GM12875 (cell line): ENCODE data around the gene PPDPF.

Source experiments
- H3K4me3 ChIP-seq: one replicate; pipeline ENCODE4 v1.5.1; 2011; ENCODE audit warnings: low read depth, low read length, control low read depth
- CTCF ChIP-seq: IDR thresholded peaks from 2 replicates; pipeline ENCODE4 v1.5.1; 2011; ENCODE audit warnings: low read depth, mild to moderate bottlenecking, control low read depth, inconsistent platforms, low read length, moderate library complexity, borderline replicate concordance; ENCODE audit not compliant: insufficient read depth

Gene PPDPF

GRCh38 chr20:63483834-63484233, 36.7 kb upstream of the PPDPF start:
- no peak overlapping the region for H3K4me3 ChIP-seq
- TF ChIP-seq CTCF, result no peak

- TF ChIP-seq CTCF, result no peak
- no peak overlapping the region for H3K4me3 ChIP-seq
Observed at GRCh38 chr20:63484236-63484635, 36.3 kb upstream of the PPDPF start.

GRCh38 chr20:63484651-63485403, 35.7 kb upstream of the PPDPF start:
- H3K4me3 ChIP-seq, result no peak overlapping the region
- TF ChIP-seq CTCF, result no peak

GRCh38 chr20:63486300-63486855, 34.2 kb upstream of the PPDPF start:
- TF ChIP-seq CTCF, result no peak
- H3K4me3 ChIP-seq, result no peak overlapping the region

- H3K4me3 ChIP-seq, result no peak overlapping the region
- TF ChIP-seq CTCF, result no peak
Observed at GRCh38 chr20:63487116-63487764, 33.3 kb upstream of the PPDPF start.

- no peak overlapping the region for H3K4me3 ChIP-seq
- TF ChIP-seq CTCF, result no peak
Observed at GRCh38 chr20:63487781-63488241, 32.8 kb upstream of the PPDPF start.
